MM.1S (cell line): Measurements from ENCODE around the gene PIGM.

Source experiments
- DNase-seq: peaks from one replicate; pipeline ENCODE4 v3.0.0-alpha.2; 2015
- H2AFZ ChIP-seq: fragments of 300-600 bp; sonication (generic); 2 replicates; pipeline ENCODE4 v1.6.0; 2016; ENCODE audit warnings: antibody characterized with exemption, low read length
- H3F3A ChIP-seq: fragments of 300-600 bp; sonication (generic); 2 replicates; pipeline ENCODE4 v1.6.1; 2016; ENCODE audit warnings: mild to moderate bottlenecking, antibody characterized with exemption, low read length, moderate library complexity, mixed read lengths; ENCODE audit not compliant: insufficient read depth
- H3K27ac ChIP-seq: fragments of 300-600 bp; sonication (generic); 2 replicates; pipeline ENCODE4 v1.5.1; 2016; ENCODE audit warnings: mild to moderate bottlenecking, low read length
- H3K27me3 ChIP-seq: fragments of 300-600 bp; sonication (generic); replicated peaks from 2 replicates; pipeline ENCODE4 v1.6.0; 2016; ENCODE audit warnings: low read length; ENCODE audit not compliant: insufficient read depth
- H3K36me3 ChIP-seq: fragments of 300-600 bp; sonication (generic); replicated peaks from 2 replicates; pipeline ENCODE4 v1.6.1; 2016; ENCODE audit warnings: mild to moderate bottlenecking, low read length, mixed read lengths; ENCODE audit not compliant: insufficient read depth
- H3K4me1 ChIP-seq: fragments of 300-600 bp; sonication (generic); 2 replicates; pipeline ENCODE4 v1.6.1; 2016; ENCODE audit warnings: low read length, mixed read lengths
- H3K4me2 ChIP-seq: fragments of 300-600 bp; sonication (generic); 2 replicates; pipeline ENCODE4 v1.6.0; 2016; ENCODE audit warnings: low read depth, low read length
- H3K4me3 ChIP-seq: fragments of 300-600 bp; sonication (generic); 2 replicates; pipeline ENCODE4 v1.5.1; 2016; ENCODE audit warnings: low read length, mixed read lengths
- H3K79me2 ChIP-seq: fragments of 300-600 bp; sonication (generic); 2 replicates; pipeline ENCODE4 v1.6.1; 2016; ENCODE audit warnings: mixed run types, low read length, mixed read lengths
- H3K9ac ChIP-seq: fragments of 300-600 bp; sonication (generic); 2 replicates; pipeline ENCODE4 v1.6.1; 2016; ENCODE audit warnings: low read length, mixed read lengths
- H3K9me2 ChIP-seq: fragments of 300-600 bp; sonication (generic); replicated peaks from 2 replicates; pipeline ENCODE4 v1.6.1; 2016; ENCODE audit warnings: mild to moderate bottlenecking, low read length, mixed read lengths; ENCODE audit not compliant: insufficient read depth
- H3K9me3 ChIP-seq: fragments of 300-600 bp; sonication (generic); replicated peaks from 2 replicates; pipeline ENCODE4 v1.6.1; 2016; ENCODE audit warnings: mild to moderate bottlenecking, low read length, mixed read lengths; ENCODE audit not compliant: insufficient read depth
- H4K20me1 ChIP-seq: fragments of 300-600 bp; sonication (generic); 2 replicates; pipeline ENCODE4 v1.6.1; 2016; ENCODE audit warnings: mild to moderate bottlenecking, low read length, moderate library complexity, mixed read lengths; ENCODE audit not compliant: insufficient read depth
- EZH2 ChIP-seq: fragments of 300-600 bp; sonication (generic); optimal IDR thresholded peaks from 2 replicates; pipeline ENCODE3; 2017; ENCODE audit warnings: low read depth, mild to moderate bottlenecking, antibody characterized with exemption, low read length, mixed read lengths
- EZH2phosphoT487 ChIP-seq: fragments of 300-600 bp; sonication (generic); IDR thresholded peaks from 2 replicates; pipeline ENCODE4 v1.6.1; 2018; ENCODE audit warnings: antibody characterized with exemption, low read length
- TF ChIP-seq, protein P1 (sequence below): fragments of 300-600 bp; sonication (generic); IDR thresholded peaks from 2 replicates; pipeline ENCODE4 v1.5.1; 2016; ENCODE audit warnings: antibody characterized with exemption, low read length, mixed read lengths

PIGM gene

DNA sequence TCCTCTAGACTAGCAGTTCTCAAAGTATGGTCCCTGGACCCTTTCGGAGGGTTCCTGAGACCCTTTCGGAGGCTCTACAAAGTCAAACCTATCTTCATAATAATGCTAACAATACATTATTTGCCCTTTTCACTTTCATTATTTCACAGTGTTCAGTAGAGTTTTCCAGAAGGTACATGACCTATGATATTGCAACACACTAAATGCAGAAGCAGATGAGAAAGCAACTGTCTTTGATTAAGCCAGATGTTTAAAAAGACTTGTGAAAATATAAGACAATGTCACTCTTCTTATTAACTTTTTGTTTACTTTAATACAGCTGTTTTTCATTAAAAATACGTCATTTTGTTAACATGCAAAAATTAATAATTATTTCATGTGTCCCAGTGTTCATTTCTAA, 32.4 kb upstream of the PIGM start:
- Histone ChIP-seq H2AFZ (no peak overlapping the region), H3K4me2 (no peak overlapping the region), H3K27ac (no peak overlapping the region), H4K20me1 (no peaks in the 10 kb centered on the region), H3K4me3 (no peak overlapping the region), H3K27me3 (0 out of 2 replicates have a peak, but pooled peaks cover 6% of the 10 kb centered on the region), H3K9me2 (no peaks in the 10 kb centered on the region), H3K9me3 (no peaks in the 10 kb centered on the region), H3K36me3 (no peaks in the 10 kb centered on the region), H3F3A (no peaks in the 10 kb centered on the region), H3K9ac (no peak overlapping the region), H3K79me2 (no peaks in the 10 kb centered on the region), H3K4me1 (no peaks in the 10 kb centered on the region)
- TF ChIP-seq EZH2phosphoT487 (no peak), EZH2 (no peak)
- TF ChIP-seq, protein P1, sequence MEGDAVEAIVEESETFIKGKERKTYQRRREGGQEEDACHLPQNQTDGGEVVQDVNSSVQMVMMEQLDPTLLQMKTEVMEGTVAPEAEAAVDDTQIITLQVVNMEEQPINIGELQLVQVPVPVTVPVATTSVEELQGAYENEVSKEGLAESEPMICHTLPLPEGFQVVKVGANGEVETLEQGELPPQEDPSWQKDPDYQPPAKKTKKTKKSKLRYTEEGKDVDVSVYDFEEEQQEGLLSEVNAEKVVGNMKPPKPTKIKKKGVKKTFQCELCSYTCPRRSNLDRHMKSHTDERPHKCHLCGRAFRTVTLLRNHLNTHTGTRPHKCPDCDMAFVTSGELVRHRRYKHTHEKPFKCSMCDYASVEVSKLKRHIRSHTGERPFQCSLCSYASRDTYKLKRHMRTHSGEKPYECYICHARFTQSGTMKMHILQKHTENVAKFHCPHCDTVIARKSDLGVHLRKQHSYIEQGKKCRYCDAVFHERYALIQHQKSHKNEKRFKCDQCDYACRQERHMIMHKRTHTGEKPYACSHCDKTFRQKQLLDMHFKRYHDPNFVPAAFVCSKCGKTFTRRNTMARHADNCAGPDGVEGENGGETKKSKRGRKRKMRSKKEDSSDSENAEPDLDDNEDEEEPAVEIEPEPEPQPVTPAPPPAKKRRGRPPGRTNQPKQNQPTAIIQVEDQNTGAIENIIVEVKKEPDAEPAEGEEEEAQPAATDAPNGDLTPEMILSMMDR, result no peak
- no peak for DNase-seq

DNA sequence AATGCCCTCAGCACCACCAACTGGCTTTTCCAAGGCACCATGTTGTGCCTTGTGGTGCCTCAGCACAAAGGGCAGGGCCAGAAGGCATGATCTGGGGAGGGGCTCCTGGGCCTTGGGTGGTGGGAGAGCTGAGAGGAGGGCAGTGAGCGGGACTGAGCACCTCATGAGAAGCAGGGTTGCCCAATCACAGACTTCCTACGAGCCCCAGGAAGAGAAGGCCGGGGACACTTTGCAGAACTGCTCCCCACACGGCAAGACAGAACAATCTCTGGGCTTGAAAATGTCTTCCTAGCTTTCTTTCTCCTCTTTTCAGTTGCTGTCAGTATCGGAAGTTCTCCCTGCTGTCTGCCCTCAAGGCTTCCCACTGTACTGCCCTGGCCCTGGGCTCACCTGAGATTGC, 31.4 kb upstream of the PIGM start:
- no peak overlapping the region for H3K4me2 ChIP-seq
- no peaks in the 10 kb centered on the region for H3F3A ChIP-seq
- DNase-seq, result no peak
- no peak overlapping the region for H2AFZ ChIP-seq
- no peak for TF ChIP-seq EZH2
- H3K4me1 ChIP-seq, result no peaks in the 10 kb centered on the region
- no peaks in the 10 kb centered on the region for H4K20me1 ChIP-seq
- H3K79me2 ChIP-seq, result no peaks in the 10 kb centered on the region
- H3K9ac ChIP-seq, result no peak overlapping the region
- H3K9me3 ChIP-seq, result no peaks in the 10 kb centered on the region
- H3K27me3 ChIP-seq, result 0 out of 2 replicates have a peak, but pooled peaks cover 6% of the 10 kb centered on the region
- H3K36me3 ChIP-seq, result no peaks in the 10 kb centered on the region
- no peak overlapping the region for H3K4me3 ChIP-seq
- H3K27ac ChIP-seq, result no peak overlapping the region
- H3K9me2 ChIP-seq, result no peaks in the 10 kb centered on the region

DNA sequence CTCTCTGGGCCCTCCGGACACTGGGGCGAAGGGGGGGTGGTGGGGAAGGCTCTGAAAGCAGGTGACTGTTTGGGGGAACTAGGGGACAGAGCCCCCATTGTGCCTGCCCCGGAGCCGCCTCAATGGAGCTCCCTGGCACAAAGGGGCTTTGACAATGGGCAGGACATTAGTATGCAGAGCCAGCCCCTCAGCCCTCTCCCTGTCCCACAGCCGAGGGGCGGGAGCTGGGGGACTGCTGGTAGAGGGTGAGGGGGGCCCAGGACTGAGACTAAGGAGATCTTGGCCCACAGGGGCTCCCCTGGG, 30.4 kb upstream of the PIGM start:
- H3K4me3 ChIP-seq, result no peak overlapping the region
- no peak overlapping the region for H2AFZ ChIP-seq
- H3K27me3 ChIP-seq, result 0 out of 2 replicates have a peak, but pooled peaks cover 6% of the 10 kb centered on the region
- H3K4me1 ChIP-seq, result no peaks in the 10 kb centered on the region
- no peaks in the 10 kb centered on the region for H4K20me1 ChIP-seq
- H3K27ac ChIP-seq, result no peak overlapping the region
- no peak overlapping the region for H3K4me2 ChIP-seq
- no peaks in the 10 kb centered on the region for H3K9me2 ChIP-seq
- DNase-seq, result no peak
- H3K36me3 ChIP-seq, result no peaks in the 10 kb centered on the region
- no peaks in the 10 kb centered on the region for H3K9me3 ChIP-seq
- no peak overlapping the region for H3K9ac ChIP-seq
- no peaks in the 10 kb centered on the region for H3F3A ChIP-seq
- TF ChIP-seq, protein P1, result no peak
- no peak for TF ChIP-seq EZH2
- no peak for TF ChIP-seq EZH2phosphoT487
- no peaks in the 10 kb centered on the region for H3K79me2 ChIP-seq

DNA sequence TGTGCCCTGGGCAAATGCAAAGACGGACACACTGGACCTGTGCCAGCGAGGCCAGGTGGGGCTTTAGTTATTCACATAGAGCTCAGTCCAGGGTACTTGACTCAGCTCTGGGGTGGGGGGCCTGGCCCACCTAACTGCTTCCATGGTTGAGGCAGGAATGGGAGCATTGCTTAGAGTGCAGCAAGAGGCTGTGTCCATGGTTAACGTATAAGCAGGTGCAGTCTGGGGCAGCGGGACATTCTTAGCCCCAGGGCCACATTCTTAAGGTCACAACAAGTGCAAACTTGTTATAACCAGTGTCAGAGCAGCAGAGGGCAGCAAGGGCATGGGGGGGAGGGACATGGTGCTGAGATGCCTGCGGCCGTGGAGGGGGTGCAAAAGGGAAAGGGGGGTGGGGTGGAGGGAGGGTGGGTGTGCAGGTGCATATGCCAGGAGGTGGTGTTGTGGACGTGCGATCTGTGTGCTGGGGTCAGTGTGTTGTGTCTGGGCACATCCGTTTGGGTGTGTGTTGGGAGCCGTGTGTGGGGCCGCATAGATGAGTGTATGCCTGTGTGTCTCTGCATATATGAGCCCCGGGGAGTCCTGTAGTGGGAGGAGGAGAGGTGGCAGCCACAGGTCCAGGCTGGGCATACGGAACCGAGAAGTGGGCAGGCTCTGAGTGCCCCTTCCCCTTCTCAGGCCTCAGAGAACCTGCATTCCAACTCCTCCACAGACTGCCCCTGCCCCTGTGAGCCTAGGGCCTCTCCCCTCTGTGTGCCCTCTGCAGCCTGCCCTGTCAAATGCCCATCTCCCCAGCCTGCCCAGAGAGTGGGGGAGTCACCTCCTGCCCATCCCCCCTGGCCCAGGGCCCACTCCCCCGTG, 29.8 kb upstream of the PIGM start:
- no peak overlapping the region for H3K4me2 ChIP-seq

More for the DNA sequence above, 29.8 kb upstream of the PIGM start:
- Histone ChIP-seq H3K9me3 (no peaks in the 10 kb centered on the region), H4K20me1 (no peaks in the 10 kb centered on the region), H3F3A (no peaks in the 10 kb centered on the region), H3K79me2 (no peaks in the 10 kb centered on the region), H3K9me2 (no peaks in the 10 kb centered on the region), H3K4me3 (no peak overlapping the region), H3K36me3 (no peaks in the 10 kb centered on the region), H2AFZ (no peak overlapping the region), H3K9ac (no peak overlapping the region), H3K27ac (no peak overlapping the region), H3K4me1 (no peaks in the 10 kb centered on the region), H3K27me3 (0 out of 2 replicates have a peak, but pooled peaks cover 6% of the 10 kb centered on the region)
- no peak for DNase-seq
- TF ChIP-seq EZH2 (no peak), EZH2phosphoT487 (no peak)
- TF ChIP-seq, protein P1, result no peak
